Measurements from ENCODE around the gene RGL3.
"Not testable (repeated sequence)": the region's sequence is repeated elsewhere in the genome, so short reads cannot be mapped to it uniquely, and the experiment has no call there.

Gene RGL3

DNA sequence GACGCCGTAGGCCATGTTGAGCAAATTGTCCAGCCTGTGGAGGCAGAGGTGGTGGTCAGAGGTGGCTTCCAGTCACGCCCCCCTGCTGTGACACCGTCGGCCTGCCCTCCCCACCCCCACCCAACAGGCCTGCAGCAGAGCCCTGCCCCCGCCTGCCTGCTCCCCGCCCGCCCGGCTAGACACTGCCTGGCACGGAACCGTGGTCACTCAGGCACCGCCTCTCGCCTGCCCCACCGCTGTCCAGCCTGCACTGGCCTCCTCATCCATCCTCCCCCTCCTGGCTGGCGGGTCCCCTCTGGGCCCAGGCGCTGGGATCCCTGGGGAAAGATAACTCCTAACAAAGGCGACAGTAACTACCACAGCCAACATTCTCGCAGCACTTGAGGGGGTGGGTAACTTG is 38.0 kb upstream of the RGL3 start:
- no peaks in the 10 kb centered on the region for H3F3A ChIP-seq (ENCODE audit: insufficient read depth, low read length)
- no peak overlapping the region for H2AFZ ChIP-seq (ENCODE audit: low read length)
- H3K4me2 ChIP-seq (ENCODE audit: low read length), result no peak overlapping the region
- H3K4me1 ChIP-seq (ENCODE audit: insufficient read depth, low read length, severe bottlenecking), result peaks cover 10% of the 10 kb centered on the region
- H4K20me1 ChIP-seq (ENCODE audit: insufficient read depth, low read length), result no peaks in the 10 kb centered on the region
- TF ChIP-seq EZH2 (IDR thresholded peaks at IDR 0.05; ENCODE audit: borderline replicate concordance, low read length), result no peak
- TF ChIP-seq, protein P1, sequence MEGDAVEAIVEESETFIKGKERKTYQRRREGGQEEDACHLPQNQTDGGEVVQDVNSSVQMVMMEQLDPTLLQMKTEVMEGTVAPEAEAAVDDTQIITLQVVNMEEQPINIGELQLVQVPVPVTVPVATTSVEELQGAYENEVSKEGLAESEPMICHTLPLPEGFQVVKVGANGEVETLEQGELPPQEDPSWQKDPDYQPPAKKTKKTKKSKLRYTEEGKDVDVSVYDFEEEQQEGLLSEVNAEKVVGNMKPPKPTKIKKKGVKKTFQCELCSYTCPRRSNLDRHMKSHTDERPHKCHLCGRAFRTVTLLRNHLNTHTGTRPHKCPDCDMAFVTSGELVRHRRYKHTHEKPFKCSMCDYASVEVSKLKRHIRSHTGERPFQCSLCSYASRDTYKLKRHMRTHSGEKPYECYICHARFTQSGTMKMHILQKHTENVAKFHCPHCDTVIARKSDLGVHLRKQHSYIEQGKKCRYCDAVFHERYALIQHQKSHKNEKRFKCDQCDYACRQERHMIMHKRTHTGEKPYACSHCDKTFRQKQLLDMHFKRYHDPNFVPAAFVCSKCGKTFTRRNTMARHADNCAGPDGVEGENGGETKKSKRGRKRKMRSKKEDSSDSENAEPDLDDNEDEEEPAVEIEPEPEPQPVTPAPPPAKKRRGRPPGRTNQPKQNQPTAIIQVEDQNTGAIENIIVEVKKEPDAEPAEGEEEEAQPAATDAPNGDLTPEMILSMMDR (IDR thresholded peaks at IDR 0.05; ENCODE audit: low read length), result no peak
- H3K79me2 ChIP-seq (ENCODE audit: insufficient read depth, low read length), result no peaks in the 10 kb centered on the region
- H3K9me2 ChIP-seq (ENCODE audit: low read depth, low read length), result no peaks in the 10 kb centered on the region
- no peak overlapping the region for H3K9ac ChIP-seq (ENCODE audit: low read length)
- H3K27me3 ChIP-seq (ENCODE audit: insufficient read depth, low read length), result 0 out of 2 replicates have a peak, but pooled peaks cover 9% of the 10 kb centered on the region
- H3K36me3 ChIP-seq (ENCODE audit: insufficient read depth, low read length), result no peaks in the 10 kb centered on the region
- no peak overlapping the region for H3K4me3 ChIP-seq (ENCODE audit: low read depth, low read length, poor library complexity, severe bottlenecking)
- no peak overlapping the region for H3K27ac ChIP-seq (ENCODE audit: low read depth, low read length, poor library complexity, severe bottlenecking)
- no peaks in the 10 kb centered on the region for H3K9me3 ChIP-seq (ENCODE audit: low read length)

DNA sequence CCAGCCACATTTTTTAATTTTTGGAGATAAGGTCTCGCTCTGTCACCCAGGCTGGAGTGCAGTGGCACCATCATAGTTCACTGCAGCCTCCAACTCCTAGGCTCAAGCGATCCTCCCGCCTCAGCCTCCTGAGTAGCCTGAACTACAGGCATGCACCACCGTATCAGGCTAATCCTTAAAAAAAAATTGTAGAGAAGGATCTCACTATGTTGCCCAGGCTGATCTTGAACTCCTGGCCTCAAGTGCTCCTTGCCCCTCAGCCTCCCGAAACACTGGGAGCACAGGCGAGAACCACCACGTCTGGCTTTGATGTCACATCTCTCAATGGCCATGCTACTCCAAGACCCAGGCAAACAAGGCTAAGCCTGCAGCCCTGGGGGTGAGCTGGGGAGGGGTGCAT is 37.5 kb upstream of the RGL3 start:
- Histone ChIP-seq H3K36me3 (ENCODE audit: insufficient read depth, low read length) (no peaks in the 10 kb centered on the region), H3K9me2 (ENCODE audit: low read depth, low read length) (no peaks in the 10 kb centered on the region), H3K4me1 (ENCODE audit: insufficient read depth, low read length, severe bottlenecking) (peaks cover 14% of the 10 kb centered on the region), H2AFZ (ENCODE audit: low read length) (no peak overlapping the region), H3K4me2 (ENCODE audit: low read length) (no peak overlapping the region), H3K9me3 (ENCODE audit: low read length) (no peaks in the 10 kb centered on the region), H3F3A (ENCODE audit: insufficient read depth, low read length) (no peaks in the 10 kb centered on the region), H3K79me2 (ENCODE audit: insufficient read depth, low read length) (no peaks in the 10 kb centered on the region), H4K20me1 (ENCODE audit: insufficient read depth, low read length) (no peaks in the 10 kb centered on the region), H3K9ac (ENCODE audit: low read length) (no peak overlapping the region), H3K27ac (ENCODE audit: low read depth, low read length, poor library complexity, severe bottlenecking) (no peak overlapping the region), H3K4me3 (ENCODE audit: low read depth, low read length, poor library complexity, severe bottlenecking) (no peak overlapping the region), H3K27me3 (ENCODE audit: insufficient read depth, low read length) (0 out of 2 replicates have a peak, but pooled peaks cover 9% of the 10 kb centered on the region)
- TF ChIP-seq, protein P1 (IDR thresholded peaks at IDR 0.05; ENCODE audit: low read length), result no peak
- TF ChIP-seq EZH2 (IDR thresholded peaks at IDR 0.05; ENCODE audit: borderline replicate concordance, low read length), result no peak

DNA sequence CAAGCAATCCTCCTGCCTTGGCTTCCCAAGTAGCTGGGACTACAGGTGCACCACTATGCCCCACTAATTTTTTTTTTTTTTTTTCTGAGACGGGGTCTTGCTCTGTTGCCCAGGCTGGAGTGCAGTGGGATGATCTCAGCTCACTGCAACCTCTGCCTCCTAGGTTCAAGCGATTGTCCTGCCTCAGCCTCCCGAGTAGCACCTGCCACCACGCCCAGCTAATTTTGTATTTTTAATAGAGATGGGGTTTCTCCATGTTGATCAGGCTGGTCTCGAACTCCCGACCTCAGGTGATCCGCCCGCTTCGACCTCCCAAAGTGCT is 36.1 kb upstream of the RGL3 start:
- H3K9me3 ChIP-seq (ENCODE audit: low read length); H3K27me3 ChIP-seq (ENCODE audit: insufficient read depth, low read length); H3K9me2 ChIP-seq (ENCODE audit: low read depth, low read length); H3F3A ChIP-seq (ENCODE audit: insufficient read depth, low read length); H3K4me2 ChIP-seq (ENCODE audit: low read length); H3K4me3 ChIP-seq (ENCODE audit: low read depth, low read length, poor library complexity, severe bottlenecking); H3K79me2 ChIP-seq (ENCODE audit: insufficient read depth, low read length); H3K36me3 ChIP-seq (ENCODE audit: insufficient read depth, low read length); H3K27ac ChIP-seq (ENCODE audit: low read depth, low read length, poor library complexity, severe bottlenecking); H4K20me1 ChIP-seq (ENCODE audit: insufficient read depth, low read length); H2AFZ ChIP-seq (ENCODE audit: low read length); H3K9ac ChIP-seq (ENCODE audit: low read length): not testable (repeated sequence)
- H3K4me1 ChIP-seq (ENCODE audit: insufficient read depth, low read length, severe bottlenecking), result peaks cover 14% of the 10 kb centered on the region

DNA sequence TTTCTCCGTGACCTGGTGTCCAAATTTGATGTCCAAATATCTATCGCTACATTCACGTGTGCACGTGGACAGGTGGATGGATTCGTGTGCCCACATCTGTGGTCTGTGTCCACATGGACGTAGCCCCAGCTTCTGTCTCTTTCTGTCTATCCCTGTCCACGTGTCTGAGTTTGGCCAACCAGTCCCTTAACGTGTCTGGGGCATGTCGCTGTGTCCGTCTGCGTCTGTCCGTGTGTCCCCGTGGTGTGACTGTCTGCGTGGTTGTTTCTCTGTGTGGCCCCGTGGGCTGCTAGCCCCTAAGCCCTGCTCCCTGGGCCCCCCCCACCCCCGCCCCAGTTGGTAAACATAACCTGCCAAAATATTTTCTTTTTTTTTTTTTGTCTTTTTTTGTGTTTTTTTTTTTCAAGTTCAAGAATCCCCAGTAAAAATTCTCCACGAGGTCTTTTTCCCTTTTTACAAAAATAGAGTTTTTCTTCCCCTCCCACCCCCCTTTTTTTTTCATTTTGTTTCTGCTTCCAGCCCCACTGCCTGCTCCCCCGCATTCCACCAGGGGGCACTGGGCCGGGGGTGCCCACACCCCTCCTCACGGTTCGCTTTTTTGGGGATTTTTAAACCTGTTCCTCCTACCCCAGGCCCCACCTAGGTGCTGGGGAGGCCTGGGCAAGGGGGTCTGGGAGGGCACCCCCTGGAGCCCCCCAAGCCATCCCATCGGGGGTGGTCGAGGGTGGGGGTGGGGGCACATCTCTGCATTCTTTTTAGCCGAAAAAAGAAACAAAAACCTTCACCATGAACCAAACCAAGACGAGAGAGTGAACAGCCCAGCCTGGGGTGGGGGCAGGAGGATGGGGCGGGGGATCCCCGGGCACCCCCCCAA is 34.6 kb upstream of the RGL3 start:
- Histone ChIP-seq H2AFZ (ENCODE audit: low read length) (no peak overlapping the region), H3F3A (ENCODE audit: insufficient read depth, low read length) (no peaks in the 10 kb centered on the region), H3K4me1 (ENCODE audit: insufficient read depth, low read length, severe bottlenecking) (peaks cover 14% of the 10 kb centered on the region), H3K79me2 (ENCODE audit: insufficient read depth, low read length) (no peaks in the 10 kb centered on the region), H3K4me2 (ENCODE audit: low read length) (peak overlapping the region; percentile 42; the same call in 1 of the 2 replicates), H3K27ac (ENCODE audit: low read depth, low read length, poor library complexity, severe bottlenecking) (no peak overlapping the region), H3K27me3 (ENCODE audit: insufficient read depth, low read length) (0 out of 2 replicates have a peak, but pooled peaks cover 9% of the 10 kb centered on the region), H3K9me3 (ENCODE audit: low read length) (no peaks in the 10 kb centered on the region), H3K9me2 (ENCODE audit: low read depth, low read length) (no peaks in the 10 kb centered on the region), H4K20me1 (ENCODE audit: insufficient read depth, low read length) (no peaks in the 10 kb centered on the region), H3K36me3 (ENCODE audit: insufficient read depth, low read length) (peaks cover 19% of the 10 kb centered on the region), H3K9ac (ENCODE audit: low read length) (no peak overlapping the region), H3K4me3 (ENCODE audit: low read depth, low read length, poor library complexity, severe bottlenecking) (no peak overlapping the region)
- no peak for TF ChIP-seq EZH2 (IDR thresholded peaks at IDR 0.05; ENCODE audit: borderline replicate concordance, low read length)
- TF ChIP-seq, protein P1 (IDR thresholded peaks at IDR 0.05; ENCODE audit: low read length), result peak; percentile 78

Data from OCI-LY1 (cell line).